CD4-positive, alpha-beta T cell treated with Interleukin-17A for 4 hours (primary cell): ENCODE data around the gene GBF1.
"Not testable (repeated sequence)": the region's sequence is repeated elsewhere in the genome, so short reads cannot be mapped to it uniquely, and the experiment has no call there.

Experiments
- DNase-seq: peaks from one replicate; pipeline ENCODE4 v3.0.0-alpha.2; 2020; ENCODE audit warnings: mixed read lengths

Gene GBF1

GRCh38 chr10:102275343-102275742, 30.0 kb downstream of the GBF1 start:
- DNase-seq, result no peak

GRCh38 chr10:102279104-102279503, 33.8 kb downstream of the GBF1 start:
- no peak for DNase-seq

GRCh38 chr10:102280397-102281101, 35.2 kb downstream of the GBF1 start:
- no peak for DNase-seq

- DNase-seq, result no peak
These were observed 35.8 kb downstream of the GBF1 start for GRCh38 chr10:102281102-102281487.

GRCh38 chr10:102283488-102283887, 38.2 kb downstream of the GBF1 start:
- no peak for DNase-seq

- no peak for DNase-seq
These were observed 38.6 kb downstream of the GBF1 start for GRCh38 chr10:102283890-102284289.

GRCh38 chr10:102284531-102284930, 39.2 kb downstream of the GBF1 start:
- DNase-seq, result no peak

- no peak for DNase-seq
These were observed 39.8 kb downstream of the GBF1 start for GRCh38 chr10:102285133-102285532.

- DNase-seq, result no peak
These were observed 40.9 kb downstream of the GBF1 start for GRCh38 chr10:102286216-102286615.

GRCh38 chr10:102287538-102287937, 42.2 kb downstream of the GBF1 start:
- DNase-seq, result no peak

GRCh38 chr10:102287991-102288390, 42.7 kb downstream of the GBF1 start:
- no peak for DNase-seq

GRCh38 chr10:102289356-102289755, 44.0 kb downstream of the GBF1 start:
- no peak for DNase-seq

GRCh38 chr10:102289840-102290239, 44.5 kb downstream of the GBF1 start:
- no peak for DNase-seq

- DNase-seq, result no peak
These were observed 46.0 kb downstream of the GBF1 start for GRCh38 chr10:102291221-102291905.

- no peak for DNase-seq
These were observed 51.8 kb downstream of the GBF1 start for GRCh38 chr10:102297101-102297500.

- DNase-seq, result no peak
These were observed 53.6 kb downstream of the GBF1 start for GRCh38 chr10:102298899-102299298.

GRCh38 chr10:102299873-102300272, 54.5 kb downstream of the GBF1 start:
- no peak for DNase-seq

GRCh38 chr10:102300278-102300843, 55.0 kb downstream of the GBF1 start:
- no peak for DNase-seq

- DNase-seq, result not testable (repeated sequence)
These were observed 55.6 kb downstream of the GBF1 start for GRCh38 chr10:102300912-102301311.

GRCh38 chr10:102301332-102301731, 56.0 kb downstream of the GBF1 start:
- DNase-seq, result not testable (repeated sequence)

- no peak for DNase-seq
These were observed 57.3 kb downstream of the GBF1 start for GRCh38 chr10:102302611-102303010.

- DNase-seq, result no peak
These were observed 60.7 kb downstream of the GBF1 start for GRCh38 chr10:102306006-102306405.

- DNase-seq, result no peak
These were observed 61.4 kb downstream of the GBF1 start for GRCh38 chr10:102306710-102307109.

GRCh38 chr10:102308318-102308717, 63.0 kb downstream of the GBF1 start:
- DNase-seq, result not testable (repeated sequence)
